HK-2 (cell line): Measurements from ENCODE around the gene RGMA.
"Not testable (repeated sequence)": the region's sequence is repeated elsewhere in the genome, so short reads cannot be mapped to it uniquely, and the experiment has no call there.

Source experiments
- DNase-seq: peaks from one replicate; pipeline ENCODE4 v3.0.0-alpha.2; 2018; ENCODE audit not compliant: unreplicated experiment

RGMA gene

DNA sequence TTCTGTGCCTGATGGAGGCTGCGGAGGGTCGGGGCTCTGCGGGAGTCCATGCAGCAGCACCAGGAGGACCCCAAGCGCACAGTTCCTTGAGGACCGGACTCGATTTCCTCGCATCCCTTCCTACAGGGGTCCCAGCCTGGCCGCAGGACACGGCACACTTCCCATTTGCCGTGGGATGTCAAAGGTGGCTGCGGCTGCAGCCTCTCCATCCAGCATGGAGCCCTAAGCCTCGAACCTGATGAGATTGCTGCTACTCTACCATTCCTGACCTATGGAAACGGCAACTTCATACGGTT lies 40.6 kb downstream of the RGMA start:
- no peak for DNase-seq

DNA sequence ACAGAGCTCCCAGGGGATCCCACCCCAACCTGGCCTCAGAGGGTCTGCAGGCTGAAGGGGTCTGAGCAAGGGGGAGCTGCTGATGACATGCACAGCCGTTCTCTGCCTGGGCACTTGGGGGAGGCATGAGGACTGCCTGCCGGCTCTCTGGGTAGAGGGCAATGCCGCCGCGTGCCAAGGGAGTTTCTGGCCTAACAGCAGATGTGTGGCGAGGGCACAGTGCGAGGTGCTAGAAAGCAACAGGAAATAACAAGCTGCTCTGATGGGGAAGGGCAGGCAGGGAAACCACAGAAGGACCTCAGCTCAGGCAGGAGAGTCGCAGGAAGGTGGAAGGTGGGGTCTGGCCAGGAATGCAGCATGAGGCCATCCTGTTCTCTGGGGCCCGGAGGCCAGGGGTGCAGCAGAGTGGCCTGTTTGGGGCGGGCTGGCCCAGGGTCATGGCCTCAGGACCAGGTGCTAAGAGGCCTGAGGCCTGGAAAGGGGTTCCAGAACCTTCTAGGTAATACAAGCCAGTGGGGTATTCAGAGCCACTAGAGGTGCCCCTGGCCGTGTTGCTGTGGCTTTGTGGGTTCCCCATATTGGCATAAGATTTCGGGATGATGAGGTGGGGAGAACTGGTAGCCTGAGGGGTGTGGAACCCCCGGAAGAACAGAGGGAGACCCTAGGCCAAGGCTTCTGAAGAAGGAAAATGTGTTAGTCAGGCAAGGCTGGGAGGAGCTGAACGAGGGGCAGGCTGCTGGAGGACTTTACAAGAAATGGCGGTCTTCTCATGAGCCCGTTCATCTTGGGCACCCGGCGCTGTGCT lies 41.2 kb downstream of the RGMA start:
- no peak for DNase-seq

DNA sequence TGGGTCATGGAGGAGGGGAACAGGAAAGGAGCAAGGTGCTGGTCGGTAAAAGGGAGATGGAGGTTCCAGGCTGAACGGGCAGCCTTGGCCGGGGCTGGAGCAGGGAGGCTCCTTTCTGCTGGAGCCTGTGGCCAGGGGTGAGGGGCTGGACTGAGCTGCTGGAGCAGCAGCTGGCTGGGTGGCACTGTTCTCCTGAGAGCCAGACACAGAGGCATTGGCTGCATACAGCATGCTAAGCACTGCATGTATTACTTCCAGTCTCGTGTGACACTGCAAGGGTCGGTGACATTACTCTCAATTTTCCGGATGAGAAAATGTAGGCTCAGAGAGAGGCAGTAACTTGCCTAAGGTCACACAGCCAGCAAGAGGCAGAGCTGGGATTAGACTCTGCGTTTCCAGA lies 42.3 kb downstream of the RGMA start:
- no peak for DNase-seq

DNA sequence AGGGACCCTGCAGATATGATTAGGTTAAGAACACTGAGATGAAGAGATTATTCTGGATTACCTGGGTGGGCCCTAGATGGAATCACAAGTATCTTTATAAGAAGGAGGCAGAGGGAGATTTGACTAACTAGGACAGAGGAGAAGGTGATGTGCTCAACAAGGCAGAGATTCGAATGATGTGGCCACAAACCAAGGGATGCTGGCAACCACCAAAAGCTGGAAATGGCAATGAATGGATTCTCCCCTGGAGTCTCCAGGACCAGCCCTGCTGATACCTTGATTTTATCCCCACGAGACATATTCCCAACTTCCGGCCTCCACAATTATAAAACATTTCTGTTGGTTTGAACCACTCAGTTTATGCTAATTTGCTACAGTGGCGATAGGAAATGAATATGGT lies 42.9 kb downstream of the RGMA start:
- no peak for DNase-seq

DNA sequence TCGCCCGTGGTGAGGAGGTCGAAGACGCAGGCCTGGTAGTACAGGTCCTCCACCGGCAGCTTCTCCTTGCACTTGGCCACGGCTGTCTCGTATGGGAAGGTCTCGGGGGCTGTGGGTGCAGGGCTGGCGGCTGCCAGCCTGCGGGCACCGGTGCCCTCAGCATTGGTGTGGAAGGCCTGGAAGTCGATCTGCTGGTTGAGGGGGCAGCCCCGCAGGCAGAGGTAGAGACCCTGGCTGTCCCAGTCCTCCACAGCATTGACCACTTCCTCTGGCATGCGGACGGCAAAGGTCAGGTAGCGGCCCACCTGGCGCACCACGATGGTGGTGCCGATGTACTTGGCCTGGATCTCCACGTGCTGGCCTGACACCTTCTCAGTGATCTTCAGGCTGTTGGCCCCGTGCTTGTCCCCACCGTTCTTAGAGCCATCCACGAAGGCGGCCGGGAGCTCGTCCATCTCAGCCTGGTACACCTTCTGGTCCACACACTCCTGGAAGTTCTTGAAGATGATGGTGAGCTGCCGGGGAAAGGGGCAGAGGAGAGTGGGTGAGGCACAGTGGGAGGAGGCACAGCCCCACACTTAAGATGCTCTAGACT lies 43.7 kb downstream of the RGMA start:
- no peak for DNase-seq

DNA sequence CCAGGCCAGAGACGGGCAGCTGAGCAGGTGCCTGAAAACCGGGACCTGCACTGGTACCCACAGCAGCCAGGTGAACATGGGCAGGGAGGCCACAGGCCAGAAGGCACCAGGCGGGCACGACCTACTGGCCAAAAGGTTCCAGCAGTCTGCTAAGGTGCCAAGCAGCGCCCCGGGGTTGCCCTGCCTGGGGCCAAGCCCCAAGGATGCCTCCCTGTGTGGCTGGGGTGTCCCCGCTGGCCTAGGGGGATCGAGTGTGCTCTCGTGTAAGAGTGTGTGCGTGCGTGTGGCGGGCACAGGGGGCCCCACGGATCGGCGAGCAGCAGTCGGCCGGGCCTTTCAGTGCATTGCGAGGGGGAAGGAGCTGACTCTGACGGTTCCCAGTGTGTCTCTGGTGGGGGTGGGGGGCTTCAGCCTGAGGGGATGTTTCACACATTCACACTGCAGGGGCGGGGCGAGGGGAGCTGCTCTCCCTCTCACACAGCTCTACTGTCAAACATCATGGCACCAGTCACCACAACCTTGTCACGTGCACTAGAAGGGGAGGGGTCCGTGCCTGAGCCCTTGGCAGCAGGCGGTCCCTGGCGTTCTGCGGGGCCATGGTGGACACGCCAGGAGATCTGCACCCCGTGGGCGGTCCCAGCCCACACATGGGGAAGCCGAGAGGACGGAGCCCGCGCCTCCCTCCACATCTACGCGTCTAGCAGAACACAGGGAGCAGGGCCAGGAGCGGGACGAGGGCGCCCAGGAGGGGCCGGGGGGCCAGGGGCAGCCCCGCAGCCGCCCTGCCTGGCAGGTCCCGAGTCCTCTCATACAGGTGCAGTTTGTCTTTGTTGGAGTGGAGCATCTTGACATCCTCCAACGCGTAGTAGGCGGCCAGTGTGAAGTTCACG lies 44.5 kb downstream of the RGMA start:
- no peak for DNase-seq

DNA sequence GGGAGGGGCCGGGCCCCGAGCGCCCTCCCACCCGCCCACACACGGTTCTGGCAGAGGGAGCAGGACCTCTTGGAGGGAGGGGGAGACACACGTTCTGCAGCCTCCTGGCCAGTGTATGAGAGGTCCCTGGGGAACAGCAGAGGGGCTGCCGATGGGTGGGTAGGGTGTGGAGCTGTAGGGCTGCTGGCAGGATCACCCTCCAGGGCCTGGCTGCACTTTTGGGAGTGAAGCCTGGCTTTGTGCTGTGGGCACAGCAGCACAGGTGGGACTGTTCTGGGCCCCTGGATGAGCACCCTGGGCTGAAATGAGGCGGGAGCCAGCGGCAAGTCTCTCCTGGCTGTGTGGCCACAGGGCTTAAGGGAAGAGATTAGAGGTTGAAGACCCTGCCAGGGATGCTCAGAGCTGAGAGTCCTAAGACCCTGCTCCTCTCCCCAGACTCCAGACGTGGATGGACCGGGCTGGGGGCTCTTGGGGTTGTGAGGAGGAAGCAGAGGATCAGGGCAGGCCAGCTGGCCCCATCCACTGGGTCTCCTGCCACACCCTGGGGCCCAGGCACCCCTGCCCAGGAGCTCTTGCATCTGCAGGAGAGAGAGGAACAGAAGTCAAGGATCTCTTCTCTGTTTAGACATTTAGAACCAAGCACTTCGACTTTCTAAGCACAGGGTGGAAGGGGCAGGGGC lies 45.2 kb downstream of the RGMA start:
- no peak for DNase-seq

DNA sequence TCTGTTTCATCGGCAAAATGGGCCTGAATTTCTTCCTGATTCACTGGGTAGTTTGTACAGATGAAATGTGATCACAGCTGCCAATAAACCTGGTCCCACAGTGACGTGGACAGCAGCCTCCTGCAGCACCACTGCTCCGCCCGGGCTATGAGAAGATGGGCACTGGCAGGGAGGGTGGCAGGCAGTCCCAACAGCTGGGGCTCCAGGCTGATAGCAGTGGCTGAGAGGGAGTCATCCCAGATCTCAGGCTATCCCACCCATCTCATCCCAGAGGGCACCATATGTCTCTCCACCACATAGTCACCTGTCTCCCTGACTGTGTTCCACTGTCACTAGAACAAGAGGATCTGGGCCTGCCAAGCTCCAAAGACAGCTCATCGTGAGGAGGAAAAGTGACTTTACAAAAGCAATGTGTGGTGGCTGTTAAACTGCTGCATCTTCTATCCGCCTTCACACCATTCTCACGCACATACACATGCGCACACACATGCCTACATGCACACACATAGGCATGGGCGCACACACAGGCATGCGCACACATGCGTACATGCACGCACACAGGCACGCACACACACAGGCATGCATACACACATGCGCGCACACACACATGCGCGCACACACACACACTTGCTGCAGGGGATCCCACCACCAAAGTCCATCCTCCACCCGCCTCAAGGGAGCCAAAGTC lies 46.2 kb downstream of the RGMA start:
- no peak for DNase-seq

DNA sequence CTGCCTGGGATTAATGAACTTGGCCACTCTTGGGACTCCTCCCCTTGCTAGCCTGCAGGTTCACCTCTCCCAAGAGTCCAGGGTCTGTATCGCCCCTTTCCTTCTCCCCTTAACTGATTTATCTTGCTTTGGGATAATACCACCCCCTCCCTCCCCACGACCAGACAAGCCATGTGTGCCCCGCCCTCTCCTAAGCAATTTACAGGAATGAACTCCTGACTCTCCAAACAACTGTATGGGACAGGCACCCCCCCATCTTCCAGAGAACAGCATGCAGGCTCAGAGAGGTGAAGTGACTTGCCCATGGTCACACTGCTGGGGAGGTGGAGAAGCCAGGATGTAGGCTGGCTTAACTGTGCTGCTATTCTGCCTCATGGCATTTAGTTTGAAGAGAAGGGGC lies 46.8 kb downstream of the RGMA start:
- DNase-seq, result no peak

DNA sequence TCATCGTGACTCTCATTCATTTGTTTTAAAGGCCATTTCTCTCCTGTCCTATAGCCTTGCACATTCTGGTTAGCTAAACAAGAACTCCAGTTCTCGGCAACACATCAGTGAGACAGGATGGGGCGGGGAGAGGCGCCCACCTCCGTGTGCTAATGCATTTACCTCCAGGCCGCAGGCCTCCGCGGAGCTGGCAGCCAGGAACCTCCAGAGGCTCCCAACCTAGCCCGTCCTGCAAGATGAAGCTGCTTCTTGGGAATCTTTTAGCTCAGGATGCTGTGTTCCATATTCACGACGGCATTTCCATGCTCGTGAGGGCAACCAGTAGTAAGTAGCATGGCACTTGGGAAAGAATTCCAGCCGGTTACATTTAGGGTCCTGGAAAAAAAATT lies 47.9 kb downstream of the RGMA start:
- DNase-seq, result no peak

DNA sequence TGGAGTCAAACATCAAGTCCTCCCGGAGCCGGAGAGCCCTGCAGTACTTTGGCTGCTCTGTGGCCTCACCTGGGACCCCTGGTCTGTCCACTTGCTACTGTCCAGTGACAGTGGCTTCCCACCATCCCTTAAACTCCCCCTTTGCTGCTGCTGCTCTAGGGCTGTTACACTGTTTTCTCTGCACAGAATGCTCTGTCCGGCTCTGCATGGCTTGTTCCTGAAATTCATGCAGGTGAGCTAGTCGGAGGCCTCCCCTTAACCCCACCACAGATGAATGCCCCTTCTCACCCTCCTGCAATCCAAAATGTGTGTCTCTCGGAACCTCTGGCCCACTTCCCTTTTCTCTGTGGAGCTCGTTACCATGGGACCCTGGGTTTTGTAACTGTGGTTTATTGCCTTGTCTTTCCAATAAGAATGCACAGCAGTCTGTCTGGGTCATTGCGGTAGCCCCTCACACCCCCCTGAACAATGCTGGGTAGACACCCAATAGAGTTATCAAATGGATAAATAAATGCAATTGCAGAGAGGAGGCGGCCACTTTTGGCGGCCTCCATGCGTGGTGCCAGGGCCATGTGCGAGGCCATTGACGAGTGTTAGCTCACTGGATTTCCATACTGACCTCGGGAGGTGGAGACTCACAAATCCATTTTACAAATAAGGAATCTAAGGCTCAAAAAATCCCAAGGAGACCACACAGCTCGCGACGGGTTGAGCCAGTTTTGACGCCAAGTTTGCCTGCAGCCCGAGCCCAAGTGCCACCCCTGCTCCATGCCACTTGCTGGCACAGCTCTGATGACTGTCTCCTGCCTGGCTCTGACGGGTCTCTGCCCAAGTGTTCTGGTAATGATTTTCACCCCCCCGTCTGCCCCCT lies 48.5 kb downstream of the RGMA start:
- DNase-seq, result no peak

DNA sequence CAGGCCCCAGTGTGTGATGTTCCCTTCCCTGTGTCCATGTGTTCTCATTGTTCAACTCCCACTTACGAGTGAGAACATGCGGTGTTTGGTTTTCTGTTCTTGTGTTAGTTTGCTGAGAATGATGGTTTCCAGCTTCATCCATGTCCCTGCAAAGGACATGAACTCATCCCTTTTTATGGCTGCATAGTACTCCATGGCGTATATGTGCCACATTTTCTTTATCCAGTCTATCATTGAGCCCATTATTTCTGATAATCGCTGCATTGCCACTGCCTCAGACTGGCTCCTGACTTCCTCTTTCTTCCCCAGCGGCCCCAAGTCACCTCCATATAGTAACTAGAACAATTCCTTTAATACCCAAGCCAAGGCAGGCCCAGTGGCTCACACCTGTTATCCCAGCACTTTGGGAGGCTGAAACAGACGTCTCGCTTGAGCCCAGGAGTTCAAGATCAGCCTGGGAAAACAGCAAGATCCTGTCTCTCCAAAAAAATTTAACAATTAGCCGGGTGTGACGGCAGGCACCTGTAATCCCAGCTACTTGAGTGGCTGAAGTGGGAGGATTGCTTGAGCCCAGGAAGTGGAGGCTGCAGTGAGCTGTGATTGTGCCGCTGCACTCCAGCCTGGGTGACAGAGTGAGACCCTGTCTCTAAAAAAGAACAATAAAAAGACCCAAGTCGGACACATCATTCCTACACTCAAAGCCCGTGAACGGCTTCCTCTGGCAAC lies 49.3 kb downstream of the RGMA start:
- DNase-seq, result not testable (repeated sequence)

DNA sequence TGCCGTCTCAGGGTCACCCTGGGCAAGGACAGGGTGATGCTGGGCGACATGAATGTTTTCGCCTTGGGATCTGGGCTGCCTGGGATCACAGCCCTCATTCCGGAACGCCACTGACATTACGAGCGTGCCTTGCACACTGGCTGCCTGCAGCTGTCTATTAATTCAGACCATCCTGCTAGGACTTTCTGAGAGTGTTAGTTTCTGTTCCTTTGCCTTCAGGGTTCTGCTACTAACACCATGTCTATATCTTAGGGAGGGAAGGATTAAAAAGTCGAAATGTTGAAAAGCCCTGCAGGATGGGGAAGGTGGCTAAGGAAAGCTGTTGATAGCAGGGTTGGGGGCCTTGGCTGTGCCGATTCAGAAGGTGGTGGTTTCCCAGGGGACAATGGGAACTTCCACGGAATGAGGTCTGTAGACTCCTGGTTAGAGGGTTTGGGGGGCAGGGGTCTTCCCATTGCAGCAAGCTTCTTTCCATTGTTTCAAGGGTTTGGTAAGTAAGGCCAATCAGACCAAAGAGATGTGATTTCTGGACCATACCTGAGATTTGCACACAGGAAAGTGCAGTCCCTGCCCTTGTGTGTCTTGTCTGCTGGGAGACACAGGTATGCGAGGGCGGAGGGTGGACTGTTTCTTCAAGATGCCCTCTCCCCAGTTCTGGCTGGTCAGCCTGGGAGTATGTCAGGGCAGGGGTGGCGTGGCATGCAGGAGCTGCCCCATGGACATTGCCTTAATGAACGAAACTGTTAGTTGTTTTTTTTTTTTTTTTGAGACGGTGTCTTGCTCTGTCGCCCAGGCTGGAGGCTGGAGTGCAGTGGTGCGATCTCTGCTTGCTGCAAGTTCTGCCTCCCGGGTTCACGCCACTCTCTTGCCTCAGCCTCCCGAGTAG lies 50.9 kb downstream of the RGMA start:
- DNase-seq, result no peak

DNA sequence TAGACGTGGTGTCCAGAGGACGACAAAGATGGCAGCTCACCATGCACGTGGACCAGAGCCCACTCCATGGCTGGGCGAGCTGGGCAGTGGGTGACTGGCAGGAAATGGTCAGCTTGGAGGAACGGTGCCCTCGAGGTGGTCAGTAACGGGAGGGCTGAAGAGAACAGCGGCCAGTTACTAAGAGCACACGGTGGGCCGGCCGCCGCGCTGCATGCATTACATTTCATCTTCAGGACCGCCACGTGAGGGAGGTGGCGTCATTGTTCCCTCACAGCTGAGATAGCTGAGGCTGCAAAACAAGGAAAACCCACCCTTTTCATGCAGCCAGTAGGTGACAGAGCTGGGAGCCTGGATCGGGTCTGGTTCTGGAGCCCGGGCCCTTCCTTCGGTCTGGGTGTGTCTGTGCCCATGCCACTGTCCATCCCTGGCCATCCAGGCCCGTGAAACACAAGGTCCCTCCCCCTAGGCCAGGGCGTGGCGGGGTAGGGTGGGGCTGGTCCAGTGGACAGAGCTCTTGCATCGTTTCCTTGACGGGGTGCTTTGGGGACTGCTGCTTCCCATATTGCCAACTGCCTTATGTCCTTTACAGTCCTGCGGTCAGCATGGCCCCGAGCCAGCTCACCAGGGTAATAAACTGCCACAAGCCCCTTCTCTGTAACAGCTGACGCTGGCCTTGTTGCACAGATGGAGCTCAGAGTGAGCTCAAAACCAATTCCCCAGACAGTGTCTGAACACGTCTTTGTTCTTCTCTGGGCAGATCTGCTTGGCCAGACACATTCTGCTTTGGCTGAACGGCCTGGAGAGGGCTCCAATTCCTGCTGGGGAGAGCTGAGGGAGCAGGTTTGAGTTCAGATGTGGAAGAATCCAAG lies 51.8 kb downstream of the RGMA start:
- no peak for DNase-seq

DNA sequence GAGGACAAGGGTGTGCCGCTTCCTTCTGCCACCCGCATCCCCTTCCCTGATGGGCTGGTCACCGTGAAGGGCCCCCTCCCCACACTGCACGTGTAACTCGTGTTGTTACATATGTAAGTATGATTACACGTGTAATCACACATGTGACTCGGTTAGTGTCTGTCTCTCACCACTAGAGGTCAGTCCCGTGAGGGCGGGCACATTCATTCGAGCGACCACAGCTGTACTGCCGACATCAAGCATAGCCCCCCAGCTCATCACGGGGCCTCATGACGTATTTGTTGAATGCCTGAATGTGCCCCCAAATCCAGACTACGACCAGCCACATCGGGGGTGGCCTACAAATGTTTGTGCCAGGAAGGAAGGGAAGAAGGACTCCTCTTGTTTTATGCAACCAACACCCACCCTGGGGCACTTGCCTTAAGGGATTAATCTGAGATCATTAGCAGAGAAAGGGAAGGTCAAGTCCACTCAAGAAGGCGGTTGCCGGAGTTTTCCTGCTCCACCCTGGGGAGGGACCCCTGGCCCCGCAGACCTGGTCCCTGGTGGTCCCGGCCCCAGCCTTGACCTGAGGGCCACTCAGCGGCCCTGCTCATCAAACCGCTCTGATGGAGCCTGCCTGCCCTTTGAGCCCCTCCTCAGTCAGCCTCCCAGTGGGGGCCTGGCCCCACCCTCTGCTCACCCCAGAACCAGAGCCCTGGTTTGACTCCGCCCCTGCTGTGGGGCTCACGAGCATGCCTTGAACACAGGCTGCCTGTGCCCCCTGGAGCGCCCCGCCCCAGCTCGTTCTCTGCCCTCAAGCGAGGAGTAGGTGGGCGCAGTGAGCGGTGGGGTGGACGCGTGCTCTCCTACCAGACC lies 52.8 kb downstream of the RGMA start:
- no peak for DNase-seq

DNA sequence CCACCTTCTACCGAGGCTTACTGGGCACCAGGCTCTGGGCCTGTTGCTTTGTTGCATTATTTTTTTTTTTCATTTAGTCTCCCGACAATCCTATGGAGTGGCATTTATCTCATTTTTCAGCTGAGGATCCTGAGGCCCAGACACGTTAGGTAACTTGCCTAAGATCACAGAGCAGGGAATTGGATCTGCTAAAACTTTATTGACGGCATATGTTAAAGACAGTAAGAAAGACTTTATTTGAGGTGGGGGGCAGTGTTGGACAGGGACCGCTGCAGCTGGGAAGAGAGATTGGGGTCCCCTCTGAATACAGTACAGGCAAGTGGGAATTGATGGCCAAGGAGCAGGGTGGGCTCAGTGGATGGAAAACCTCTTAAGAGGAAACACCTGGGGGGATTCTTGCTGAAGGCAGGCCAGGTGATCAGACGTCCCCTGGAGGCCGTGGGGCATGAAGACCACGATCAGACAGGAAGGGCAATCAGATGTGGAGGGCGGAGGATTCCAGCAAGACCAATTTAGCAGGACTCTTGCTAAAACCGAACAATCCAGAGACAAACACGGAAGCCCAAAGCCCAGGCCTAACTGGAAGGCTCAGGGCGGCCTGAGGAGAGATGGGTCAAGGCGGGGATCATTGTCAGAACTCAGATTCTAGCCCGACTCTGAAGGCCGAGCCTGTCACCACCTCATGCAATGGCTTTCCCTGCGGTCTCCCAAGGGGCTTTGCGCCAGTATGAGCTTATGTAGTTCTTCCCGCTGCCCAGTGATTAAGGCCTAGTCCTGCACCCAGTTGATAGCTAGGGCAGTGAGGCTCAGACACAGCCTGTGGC lies 53.7 kb downstream of the RGMA start:
- no peak for DNase-seq
